ENCODE results near the gene CDH12.
"Not testable (repeated sequence)": the region's sequence is repeated elsewhere in the genome, so short reads cannot be mapped to it uniquely, and the experiment has no call there.

Gene CDH12

DNA sequence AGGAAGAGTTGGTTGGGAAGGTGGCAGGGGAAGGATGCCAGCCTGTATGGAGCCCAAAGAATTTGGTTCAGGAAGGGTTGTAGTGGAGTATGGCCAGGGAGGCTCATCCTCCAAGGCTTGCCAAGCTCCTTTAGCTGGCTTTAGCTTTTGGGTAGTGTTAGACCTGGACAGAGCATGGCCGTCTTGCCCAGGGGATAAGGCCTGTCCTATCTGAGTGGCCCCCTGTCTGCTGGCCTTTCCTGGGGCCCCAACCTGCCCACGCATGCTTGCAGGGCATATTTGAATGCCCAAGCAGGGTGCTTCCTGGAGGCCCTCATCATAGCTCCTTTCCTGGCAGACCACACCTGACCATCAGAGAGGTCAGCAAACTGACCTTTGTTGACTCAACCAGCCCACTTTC is 227.7 kb downstream of the CDH12 start:
- H3K27me3 ChIP-seq = no peaks in the 10 kb centered on the region
- no peaks in the 10 kb centered on the region for H3K36me3 ChIP-seq
- no peaks in the 10 kb centered on the region for H3K4me1 ChIP-seq (ENCODE audit: control insufficient read depth in 1 of 2, insufficient read depth in 1 of 2, low read depth in 1 of 2, low read length in 1 of 2)
- no peak overlapping the region for H3K4me3 ChIP-seq (ENCODE audit: low read depth in 1 of 2, low read length in 1 of 2)
- no peaks in the 10 kb centered on the region for H3K9me3 ChIP-seq
- H3K27ac ChIP-seq = no peak overlapping the region
- TF ChIP-seq, protein P1, sequence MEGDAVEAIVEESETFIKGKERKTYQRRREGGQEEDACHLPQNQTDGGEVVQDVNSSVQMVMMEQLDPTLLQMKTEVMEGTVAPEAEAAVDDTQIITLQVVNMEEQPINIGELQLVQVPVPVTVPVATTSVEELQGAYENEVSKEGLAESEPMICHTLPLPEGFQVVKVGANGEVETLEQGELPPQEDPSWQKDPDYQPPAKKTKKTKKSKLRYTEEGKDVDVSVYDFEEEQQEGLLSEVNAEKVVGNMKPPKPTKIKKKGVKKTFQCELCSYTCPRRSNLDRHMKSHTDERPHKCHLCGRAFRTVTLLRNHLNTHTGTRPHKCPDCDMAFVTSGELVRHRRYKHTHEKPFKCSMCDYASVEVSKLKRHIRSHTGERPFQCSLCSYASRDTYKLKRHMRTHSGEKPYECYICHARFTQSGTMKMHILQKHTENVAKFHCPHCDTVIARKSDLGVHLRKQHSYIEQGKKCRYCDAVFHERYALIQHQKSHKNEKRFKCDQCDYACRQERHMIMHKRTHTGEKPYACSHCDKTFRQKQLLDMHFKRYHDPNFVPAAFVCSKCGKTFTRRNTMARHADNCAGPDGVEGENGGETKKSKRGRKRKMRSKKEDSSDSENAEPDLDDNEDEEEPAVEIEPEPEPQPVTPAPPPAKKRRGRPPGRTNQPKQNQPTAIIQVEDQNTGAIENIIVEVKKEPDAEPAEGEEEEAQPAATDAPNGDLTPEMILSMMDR (IDR thresholded peaks at IDR 0.05) = no peak

DNA sequence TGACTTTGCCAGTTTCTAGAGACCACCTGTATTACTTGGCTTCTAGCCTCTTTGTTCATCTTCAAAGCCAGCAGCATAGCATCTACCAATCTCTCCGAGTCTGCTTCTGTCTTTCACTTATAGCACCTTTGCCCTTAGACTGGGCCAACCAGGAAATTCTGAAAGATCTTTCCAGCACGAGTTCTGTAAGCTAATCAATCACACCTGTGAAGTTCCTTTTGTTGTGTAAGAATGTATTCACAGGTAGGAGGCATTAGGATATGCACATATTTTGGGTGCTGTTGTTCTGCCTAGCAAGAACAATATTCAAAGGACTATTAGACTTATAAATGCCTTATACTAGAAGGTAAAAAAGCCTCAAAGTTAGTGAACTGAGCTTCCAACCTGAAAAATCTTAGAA is 232.1 kb downstream of the CDH12 start:
- no peak overlapping the region for H3K4me3 ChIP-seq (ENCODE audit: low read depth in 1 of 2, low read length in 1 of 2)
- no peaks in the 10 kb centered on the region for H3K4me1 ChIP-seq (ENCODE audit: control insufficient read depth in 1 of 2, insufficient read depth in 1 of 2, low read depth in 1 of 2, low read length in 1 of 2)
- H3K36me3 ChIP-seq = no peaks in the 10 kb centered on the region
- H3K9me3 ChIP-seq = no peaks in the 10 kb centered on the region
- TF ChIP-seq, protein P1 (IDR thresholded peaks at IDR 0.05) = no peak
- H3K27ac ChIP-seq = no peak overlapping the region
- H3K27me3 ChIP-seq = no peaks in the 10 kb centered on the region

DNA sequence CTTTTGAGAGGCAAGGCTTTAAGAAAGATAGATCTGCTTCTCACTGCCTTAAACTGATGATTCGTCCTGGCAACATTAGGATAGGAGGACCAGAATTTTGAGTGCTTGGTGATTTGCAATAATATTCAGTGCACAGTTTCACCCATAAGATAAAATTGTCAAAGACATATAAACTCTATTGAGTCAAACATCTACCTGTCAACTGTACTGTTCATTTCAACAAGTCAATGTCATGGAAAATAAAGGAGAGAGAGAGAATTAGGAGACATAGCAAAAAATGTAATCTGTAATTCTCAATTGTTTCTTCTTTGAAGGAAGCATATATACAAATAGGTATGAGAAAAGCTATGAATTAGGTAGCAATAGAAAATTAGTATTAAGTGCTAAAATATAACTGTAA is 237.2 kb downstream of the CDH12 start:
- Histone ChIP-seq H3K9me3 (no peaks in the 10 kb centered on the region), H3K27ac (no peak overlapping the region), H3K4me3 (ENCODE audit: low read depth in 1 of 2, low read length in 1 of 2) (no peak overlapping the region), H3K4me1 (ENCODE audit: control insufficient read depth in 1 of 2, insufficient read depth in 1 of 2, low read depth in 1 of 2, low read length in 1 of 2) (no peaks in the 10 kb centered on the region), H3K27me3 (no peaks in the 10 kb centered on the region), H3K36me3 (no peaks in the 10 kb centered on the region)
- TF ChIP-seq, protein P1 (IDR thresholded peaks at IDR 0.05) = no peak

DNA sequence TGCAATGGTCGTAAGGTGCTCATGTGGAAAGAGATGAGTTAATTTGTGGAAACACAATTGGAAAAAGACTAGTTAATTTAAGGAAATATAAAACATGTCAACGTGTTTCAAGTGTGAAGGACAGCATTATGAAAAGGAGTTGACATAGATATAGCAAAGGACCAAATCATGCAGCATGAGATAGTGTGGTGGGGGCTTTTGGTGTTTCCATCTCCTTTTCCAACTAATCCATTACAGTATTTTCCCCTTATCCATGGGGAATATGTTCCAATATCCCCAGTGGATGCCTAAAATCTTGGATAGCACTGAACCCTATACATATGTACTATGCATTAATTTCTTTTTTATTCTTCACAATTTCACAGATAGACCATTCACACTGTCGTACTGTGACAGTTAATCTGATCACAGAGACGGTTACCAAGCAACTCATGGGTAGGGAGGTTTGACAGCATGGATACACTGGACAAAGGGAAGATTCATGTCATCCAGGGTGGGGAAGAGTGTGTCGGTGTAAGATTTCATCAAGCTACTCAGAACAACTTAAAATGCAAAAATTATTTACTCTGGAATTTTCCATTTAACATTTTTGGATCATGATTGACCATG is 238.6 kb downstream of the CDH12 start:
- Histone ChIP-seq H3K36me3 (no peaks in the 10 kb centered on the region), H3K27ac (no peak overlapping the region), H3K4me3 (ENCODE audit: low read depth in 1 of 2, low read length in 1 of 2) (no peak overlapping the region), H3K27me3 (no peaks in the 10 kb centered on the region), H3K9me3 (no peaks in the 10 kb centered on the region), H3K4me1 (ENCODE audit: control insufficient read depth in 1 of 2, insufficient read depth in 1 of 2, low read depth in 1 of 2, low read length in 1 of 2) (no peaks in the 10 kb centered on the region)
- TF ChIP-seq, protein P1 (IDR thresholded peaks at IDR 0.05) = no peak

- Histone ChIP-seq H3K4me3 (ENCODE audit: low read depth in 1 of 2, low read length in 1 of 2) (no peak overlapping the region), H3K27me3 (no peaks in the 10 kb centered on the region), H3K36me3 (no peaks in the 10 kb centered on the region), H3K4me1 (ENCODE audit: control insufficient read depth in 1 of 2, insufficient read depth in 1 of 2, low read depth in 1 of 2, low read length in 1 of 2) (no peaks in the 10 kb centered on the region), H3K27ac (no peak overlapping the region), H3K9me3 (no peaks in the 10 kb centered on the region)
- TF ChIP-seq, protein P1 (IDR thresholded peaks at IDR 0.05) = no peak
Observed at GRCh38 chr5:22612928-22613327, 240.2 kb downstream of the CDH12 start.

DNA sequence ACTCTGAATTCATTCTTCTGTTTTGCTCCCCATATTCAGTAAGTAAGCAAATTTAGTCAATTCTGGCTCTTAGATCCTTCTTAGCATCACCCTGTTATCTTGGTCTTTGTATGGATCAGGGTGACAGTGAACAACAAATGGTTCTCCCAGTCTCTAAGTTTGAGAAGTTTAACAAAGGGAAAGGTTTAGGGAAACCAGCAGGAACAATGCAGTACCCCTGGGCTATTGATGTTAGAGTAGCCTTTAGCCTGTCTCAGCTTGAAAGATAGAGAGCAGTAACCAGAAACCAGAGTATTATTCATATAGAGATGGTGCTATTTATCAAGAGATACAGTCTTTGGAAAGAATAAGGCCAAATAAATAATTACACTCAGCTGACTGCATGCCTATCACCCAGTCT is 241.8 kb downstream of the CDH12 start:
- no peaks in the 10 kb centered on the region for H3K9me3 ChIP-seq
- no peaks in the 10 kb centered on the region for H3K4me1 ChIP-seq (ENCODE audit: control insufficient read depth in 1 of 2, insufficient read depth in 1 of 2, low read depth in 1 of 2, low read length in 1 of 2)
- no peak overlapping the region for H3K4me3 ChIP-seq (ENCODE audit: low read depth in 1 of 2, low read length in 1 of 2)
- no peak overlapping the region for H3K27ac ChIP-seq
- TF ChIP-seq, protein P1 (IDR thresholded peaks at IDR 0.05) = no peak
- H3K36me3 ChIP-seq = no peaks in the 10 kb centered on the region
- no peaks in the 10 kb centered on the region for H3K27me3 ChIP-seq

- H3K4me3 ChIP-seq (ENCODE audit: low read depth in 1 of 2, low read length in 1 of 2); H3K4me1 ChIP-seq (ENCODE audit: control insufficient read depth in 1 of 2, insufficient read depth in 1 of 2, low read depth in 1 of 2, low read length in 1 of 2); H3K9me3 ChIP-seq; H3K27me3 ChIP-seq; H3K27ac ChIP-seq; H3K36me3 ChIP-seq: not testable (repeated sequence)
Observed at GRCh38 chr5:22607498-22607897, 245.6 kb downstream of the CDH12 start.

Data from neutrophil (primary cell).